Mesenchymal stem cell (in vitro differentiated cells and primary cell): ENCODE data around the gene PTPRN2.
"Not testable (repeated sequence)": the region's sequence is repeated elsewhere in the genome, so short reads cannot be mapped to it uniquely, and the experiment has no call there.

Source experiments
- DNase-seq: peaks from one replicate; pipeline ENCODE4 v3.0.0-alpha.2; 2013
- H2AFZ ChIP-seq: one replicate; pipeline ENCODE4 v1.6.1; 2013; ENCODE audit warnings: low read depth, mild to moderate bottlenecking, control low read depth, inconsistent platforms, low read length, moderate library complexity
- H2AK5ac ChIP-seq: 2 replicates; pipeline ENCODE4 v1.6.1; 2013; ENCODE audit warnings: low read length, moderate library complexity, mild to moderate bottlenecking, inconsistent platforms; ENCODE audit not compliant: severe bottlenecking
- H2BK120ac ChIP-seq: one replicate; pipeline ENCODE4 v1.6.1; 2013; ENCODE audit warnings: low read depth, mild to moderate bottlenecking, inconsistent platforms, low read length, moderate library complexity
- H2BK12ac ChIP-seq, 2 experiments: one replicate each; pipeline ENCODE4 v1.6.1; 2013; ENCODE audit warnings: inconsistent platforms in 2 of 2, low read length in 2 of 2, mild to moderate bottlenecking in 2 of 2, moderate library complexity in 2 of 2, control low read depth in 1 of 2
- H2BK15ac ChIP-seq: one replicate; pipeline ENCODE4 v1.6.1; 2013; ENCODE audit warnings: mild to moderate bottlenecking, low read depth, inconsistent platforms; ENCODE audit not compliant: poor library complexity, severe bottlenecking
- H2BK5ac ChIP-seq: 2 replicates; pipeline ENCODE4 v1.6.1; 2013; ENCODE audit warnings: low read depth, mild to moderate bottlenecking, low read length, control low read depth, inconsistent platforms; ENCODE audit not compliant: poor library complexity, severe bottlenecking
- H3K14ac ChIP-seq, 2 experiments: one replicate each; pipeline ENCODE4 v1.6.1; 2013; ENCODE audit warnings: inconsistent platforms in 2 of 2, low read length in 2 of 2, control low read depth in 1 of 2, mild to moderate bottlenecking in 1 of 2, moderate library complexity in 1 of 2
- H3K18ac ChIP-seq, 2 experiments: one replicate each; pipeline ENCODE4 v1.6.1; 2013; ENCODE audit warnings: inconsistent platforms in 2 of 2, low read length in 2 of 2, control low read depth in 1 of 2, low read depth in 1 of 2, mild to moderate bottlenecking in 1 of 2
- H3K23ac ChIP-seq, 2 experiments: one replicate each; pipeline ENCODE4 v1.6.1; 2013; ENCODE audit warnings: inconsistent platforms in 2 of 2, low read length in 2 of 2, mild to moderate bottlenecking in 2 of 2, moderate library complexity in 2 of 2, control low read depth in 1 of 2
- H3K27ac ChIP-seq: 2 replicates; pipeline ENCODE4 v1.5.1; 2013; ENCODE audit warnings: mild to moderate bottlenecking, moderate library complexity, low read length, control low read depth, inconsistent platforms; ENCODE audit not compliant: poor library complexity, severe bottlenecking
- H3K27me3 ChIP-seq, 2 experiments: 2 replicates each; pipeline versions ENCODE4 v1.6.1 to v1.7.0; 2013; ENCODE audit warnings: low read length in 2 of 2, mild to moderate bottlenecking in 2 of 2, moderate library complexity in 2 of 2, control low read depth in 1 of 2, inconsistent platforms in 1 of 2; ENCODE audit not compliant: control insufficient read depth in 1 of 2, insufficient read depth in 1 of 2
- H3K36me3 ChIP-seq, 2 experiments: 2 replicates each; pipeline versions ENCODE4 v1.6.1 to v1.7.0; 2013; ENCODE audit warnings: low read length in 2 of 2, control low read depth in 1 of 2, inconsistent platforms in 1 of 2, low read depth in 1 of 2, mild to moderate bottlenecking in 1 of 2; ENCODE audit not compliant: insufficient read depth in 2 of 2, control insufficient read depth in 1 of 2
- H3K4ac ChIP-seq, 2 experiments: one replicate each; pipeline ENCODE4 v1.6.1; 2013; ENCODE audit warnings: inconsistent platforms in 2 of 2, low read length in 2 of 2, mild to moderate bottlenecking in 2 of 2, moderate library complexity in 2 of 2, control low read depth in 1 of 2, low read depth in 1 of 2
- H3K4me1 ChIP-seq: 2 replicates; pipeline ENCODE4 v1.6.1; 2013; ENCODE audit warnings: low read depth, low read length, control low read depth; ENCODE audit not compliant: control insufficient read depth, insufficient read depth
- H3K4me2 ChIP-seq: 2 replicates; pipeline ENCODE4 v1.6.1; 2013; ENCODE audit warnings: low read length, mild to moderate bottlenecking, inconsistent platforms; ENCODE audit not compliant: poor library complexity, severe bottlenecking
- H3K4me3 ChIP-seq, 2 experiments: 2 replicates each; pipeline versions ENCODE4 v1.5.1 to v1.7.0; 2013; ENCODE audit warnings: low read length in 2 of 2, mild to moderate bottlenecking in 2 of 2, control low read depth in 1 of 2, low read depth in 1 of 2; ENCODE audit not compliant: insufficient read depth in 1 of 2
- H3K79me1 ChIP-seq: replicated peaks from 2 replicates; pipeline ENCODE4 v1.6.1; 2013; ENCODE audit warnings: mild to moderate bottlenecking, control low read depth, low read length, inconsistent platforms; ENCODE audit not compliant: poor library complexity, severe bottlenecking
- H3K9ac ChIP-seq: 2 replicates; pipeline ENCODE4 v1.7.0; 2013; ENCODE audit warnings: mild to moderate bottlenecking, low read length, moderate library complexity
- H3K9me3 ChIP-seq: 2 replicates; pipeline ENCODE4 v1.7.0; 2013; ENCODE audit warnings: mild to moderate bottlenecking, low read length; ENCODE audit not compliant: control insufficient read depth
- H4K8ac ChIP-seq: one replicate; pipeline ENCODE4 v1.6.1; 2013; ENCODE audit warnings: inconsistent platforms, mild to moderate bottlenecking, low read length, moderate library complexity
- H4K91ac ChIP-seq: one replicate; pipeline ENCODE4 v1.6.1; 2013; ENCODE audit warnings: mild to moderate bottlenecking, low read length, inconsistent platforms
- WGBS: methylation state at CpG from one replicate; pipeline ENCODE4 v1.1.7; 2013; ENCODE audit warnings: mixed read lengths; 5-methylcytosine and 5-hydroxymethylcytosine counted together

The PTPRN2 gene

DNA sequence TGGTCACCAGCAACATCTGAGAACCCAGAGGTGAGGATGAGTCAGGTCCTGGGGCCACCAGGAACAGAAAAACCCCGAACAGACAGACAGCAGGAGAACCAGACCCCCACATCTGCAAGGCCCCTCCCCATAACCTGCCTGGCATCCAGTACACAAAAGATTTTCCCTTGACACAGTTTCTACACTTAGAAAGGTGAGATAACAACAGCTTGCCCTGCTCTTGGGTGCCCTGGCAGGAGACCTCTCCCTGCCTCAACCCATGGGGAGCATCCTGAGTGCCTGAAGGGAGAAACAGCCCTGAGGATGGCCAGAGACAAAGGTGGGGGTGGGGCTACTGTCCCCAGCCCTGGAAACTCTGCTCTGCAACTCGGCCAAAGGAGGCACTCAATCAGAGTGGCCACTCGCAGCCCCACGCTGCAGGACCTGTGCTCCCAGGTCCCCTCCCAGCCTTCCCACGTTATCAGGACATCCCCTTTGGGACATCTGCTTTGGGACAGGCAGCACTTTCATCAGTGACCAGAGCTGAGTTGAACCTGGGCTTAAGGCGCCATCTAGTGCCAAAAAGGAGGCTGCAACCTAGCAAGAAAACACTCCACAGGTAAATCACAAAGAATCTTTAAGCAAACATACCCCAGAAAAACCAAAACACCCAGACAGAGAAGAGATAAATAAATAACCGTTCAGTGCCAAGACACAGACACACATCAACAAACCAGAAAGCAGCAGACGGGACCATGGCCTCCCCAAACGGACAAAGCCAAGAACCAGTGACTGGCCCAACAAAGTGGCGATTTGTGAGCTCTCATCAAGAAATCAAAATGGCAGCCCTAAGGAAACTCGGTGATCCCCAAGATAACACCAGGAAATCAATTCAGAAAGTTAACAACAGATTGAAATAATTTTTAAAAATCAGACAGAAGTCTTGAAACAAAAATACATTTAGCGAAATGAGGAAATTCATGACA lies 233.7 kb downstream of the PTPRN2 start:
- Histone ChIP-seq H2BK12ac (no peak overlapping the region), H2AK5ac (no peak overlapping the region), H3K14ac (no peak overlapping the region), H2AFZ (no peak overlapping the region), H2BK15ac (no peak overlapping the region), H4K91ac (no peak overlapping the region), H3K4me1 (no peaks in the 10 kb centered on the region), H2BK5ac (no peak overlapping the region), H2BK120ac (no peak overlapping the region), H3K27me3 (no peaks in the 10 kb centered on the region), H3K23ac (no peak overlapping the region), H3K4me3 (no peak overlapping the region), H3K9me3 (peaks cover 10% of the 10 kb centered on the region), H3K36me3 (no peaks in the 10 kb centered on the region), H3K18ac (no peak overlapping the region), H4K8ac (no peak overlapping the region), H3K4ac (no peak overlapping the region), H3K27ac (no peak overlapping the region), H3K9ac (no peak overlapping the region), H3K4me2 (no peak overlapping the region), H3K79me1 (no peaks in the 10 kb centered on the region)
- 35% methylated on average over 11 of the region's 12 CpGs for WGBS
- no peak for DNase-seq

DNA sequence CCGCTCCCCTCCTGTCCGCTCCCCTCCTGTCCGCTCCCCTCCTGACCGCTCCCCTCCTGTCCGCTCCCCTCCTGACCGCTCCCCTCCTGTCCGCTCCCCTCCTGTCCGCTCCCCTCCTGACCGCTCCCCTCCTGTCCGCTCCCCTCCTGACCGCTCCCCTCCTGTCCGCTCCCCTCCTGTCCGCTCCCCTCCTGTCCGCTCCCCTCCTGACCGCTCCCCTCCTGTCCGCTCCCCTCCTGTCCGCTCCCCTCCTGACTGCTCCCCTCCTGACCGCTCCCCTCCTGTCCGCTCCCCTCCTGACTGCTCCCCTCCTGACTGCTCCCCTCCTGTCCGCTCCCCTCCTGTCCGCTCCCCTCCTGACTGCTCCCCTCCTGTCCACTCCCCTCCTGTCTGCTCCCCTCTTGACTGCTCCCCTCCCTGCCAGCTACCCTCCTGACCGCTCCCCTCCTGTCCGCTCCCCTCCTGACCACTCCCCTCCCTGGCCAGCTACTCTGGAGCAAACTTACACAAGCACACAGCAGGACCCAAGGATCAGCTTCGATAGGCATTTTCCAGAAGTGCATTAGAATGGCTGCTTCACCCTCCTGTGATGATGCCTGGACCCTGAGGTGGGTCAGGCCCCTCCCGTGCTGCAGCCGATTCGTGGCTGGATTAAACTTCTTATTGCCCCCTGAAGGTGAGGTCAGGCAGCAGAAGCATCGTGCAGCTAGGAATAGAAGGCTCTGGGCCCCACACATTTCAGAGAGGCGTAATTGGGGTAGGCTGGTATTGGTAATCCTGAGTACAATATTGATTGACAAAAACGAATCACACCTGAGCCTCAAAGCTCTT lies 235.5 kb downstream of the PTPRN2 start:
- H3K9me3 ChIP-seq, H2AFZ ChIP-seq, H3K4me1 ChIP-seq, H3K9ac ChIP-seq, DNase-seq, H3K36me3 ChIP-seq, H2BK120ac ChIP-seq, H2BK5ac ChIP-seq, H3K14ac ChIP-seq, H3K27me3 ChIP-seq, H3K79me1 ChIP-seq, H2BK15ac ChIP-seq, H3K23ac ChIP-seq, H3K18ac ChIP-seq, H4K8ac ChIP-seq, H3K27ac ChIP-seq, H3K4me3 ChIP-seq, H3K4ac ChIP-seq, H2BK12ac ChIP-seq, H4K91ac ChIP-seq, H2AK5ac ChIP-seq, H3K4me2 ChIP-seq: not testable (repeated sequence)
- 37% methylated on average over 23 of the region's 30 CpGs for WGBS

DNA sequence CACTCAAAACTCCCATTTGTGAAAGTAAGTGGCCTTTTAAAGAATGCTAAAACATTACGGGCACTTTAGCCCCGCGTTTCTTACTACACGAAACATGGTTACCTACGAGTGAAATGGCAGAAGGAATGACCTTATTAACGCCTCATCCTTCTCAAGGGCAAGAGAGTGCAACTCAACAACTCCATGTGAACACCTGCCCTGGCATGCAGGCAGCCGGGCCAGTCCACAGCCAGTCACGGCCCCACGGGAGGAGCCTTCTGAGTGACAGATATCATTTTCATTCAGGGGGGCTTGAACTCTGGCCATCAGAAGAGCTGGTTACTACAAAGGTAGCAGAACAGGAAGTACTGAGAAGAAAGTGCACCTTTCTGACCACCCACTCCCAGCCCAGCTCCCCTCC lies 236.1 kb downstream of the PTPRN2 start:
- Histone ChIP-seq H3K14ac (no peak overlapping the region), H3K18ac (no peak overlapping the region), H2BK5ac (no peak overlapping the region), H3K23ac (no peak overlapping the region), H4K91ac (no peak overlapping the region), H3K4me3 (no peak overlapping the region), H3K4me2 (no peak overlapping the region), H3K27me3 (no peaks in the 10 kb centered on the region), H3K9me3 (peaks cover 10% of the 10 kb centered on the region), H3K4ac (no peak overlapping the region), H2AFZ (no peak overlapping the region), H3K4me1 (no peaks in the 10 kb centered on the region), H2BK120ac (no peak overlapping the region), H2AK5ac (no peak overlapping the region), H3K9ac (no peak overlapping the region), H4K8ac (no peak overlapping the region), H2BK15ac (no peak overlapping the region), H3K79me1 (no peaks in the 10 kb centered on the region), H2BK12ac (no peak overlapping the region), H3K36me3 (no peaks in the 10 kb centered on the region), H3K27ac (no peak overlapping the region)
- no peak for DNase-seq
- 54% methylated on average over 7 of the region's 9 CpGs for WGBS

DNA sequence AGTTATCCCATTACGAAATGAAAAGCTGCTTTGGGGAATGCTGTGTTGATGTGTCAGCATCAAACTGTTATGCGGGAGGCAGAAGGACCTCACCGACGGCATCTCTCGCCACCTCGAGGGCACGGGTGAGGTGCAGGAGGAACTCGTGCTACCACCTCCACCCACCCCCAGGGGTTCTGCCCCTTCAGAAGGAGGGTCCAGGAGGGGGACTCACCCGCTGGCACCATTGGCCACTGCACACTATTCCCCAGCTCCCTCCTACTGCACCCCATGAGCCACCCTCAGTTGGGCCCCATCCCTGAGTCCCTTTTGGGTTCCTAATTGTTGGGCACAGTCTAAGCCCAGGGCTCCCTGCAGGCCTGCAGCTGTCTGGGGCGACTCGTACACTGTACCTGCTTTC lies 236.6 kb downstream of the PTPRN2 start:
- H3K23ac ChIP-seq, result no peak overlapping the region
- no peak overlapping the region for H2BK120ac ChIP-seq
- no peak overlapping the region for H2AFZ ChIP-seq
- H3K27ac ChIP-seq, result no peak overlapping the region
- H3K18ac ChIP-seq, result no peak overlapping the region
- H2BK12ac ChIP-seq, result no peak overlapping the region
- H4K91ac ChIP-seq, result no peak overlapping the region
- no peak overlapping the region for H3K9ac ChIP-seq
- no peak overlapping the region for H3K14ac ChIP-seq
- no peak overlapping the region for H2BK5ac ChIP-seq
- peaks cover 10% of the 10 kb centered on the region for H3K9me3 ChIP-seq
- 46% methylated on average over 11 of the region's 11 CpGs for WGBS
- no peak overlapping the region for H3K4me2 ChIP-seq
- H2BK15ac ChIP-seq, result no peak overlapping the region
- no peaks in the 10 kb centered on the region for H3K36me3 ChIP-seq
- no peak overlapping the region for H3K4me3 ChIP-seq
- no peaks in the 10 kb centered on the region for H3K4me1 ChIP-seq
- no peak for DNase-seq
- H3K27me3 ChIP-seq, result no peaks in the 10 kb centered on the region
- H3K4ac ChIP-seq, result no peak overlapping the region
- H4K8ac ChIP-seq, result no peak overlapping the region
- no peaks in the 10 kb centered on the region for H3K79me1 ChIP-seq
- H2AK5ac ChIP-seq, result no peak overlapping the region
